NCI-H526 treated with DMSO at 0.1 percent for 48 hours (cell line): ENCODE results near the gene REXO2.
A peak's percentile ranks its signal among the peaks of the same experiment; 100 is the strongest.

Experiments
- DNase-seq: peaks from one replicate; lab custom pipeline; 2025; lab: John Stamatoyannopoulos, UW

The REXO2 gene

GRCh38 chr11:114440971-114441763, 1.9 kb downstream of the REXO2 start:
- DNase-seq: peak; percentile 91

- peak; percentile 78 for DNase-seq
These were observed 2.7 kb downstream of the REXO2 start for GRCh38 chr11:114441921-114442320.

DNA sequence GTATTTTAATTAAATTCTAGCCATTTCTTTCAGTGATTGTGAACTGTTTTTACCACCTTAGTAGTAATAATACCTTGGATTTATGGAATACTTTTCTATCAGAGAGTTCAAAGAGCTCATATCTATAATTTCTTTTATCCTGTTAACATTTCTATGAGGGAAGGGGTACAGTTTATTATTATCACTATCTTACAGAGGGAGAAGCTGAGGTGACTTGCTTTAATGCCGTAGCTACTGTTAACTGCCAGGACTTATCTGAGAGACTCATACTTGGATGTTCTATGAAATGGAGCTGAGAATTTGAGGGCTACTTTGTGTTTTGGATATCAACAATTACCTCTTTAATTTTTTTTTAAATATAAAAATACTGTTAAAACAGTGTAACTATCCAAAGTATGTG, 3.3 kb downstream of the REXO2 start:
- no peak for DNase-seq

- DNase-seq: no peak
These were observed 8.2 kb downstream of the REXO2 start for GRCh38 chr11:114447444-114447843.

- DNase-seq: no peak
These were observed 8.6 kb downstream of the REXO2 start for GRCh38 chr11:114447892-114448291.

DNA sequence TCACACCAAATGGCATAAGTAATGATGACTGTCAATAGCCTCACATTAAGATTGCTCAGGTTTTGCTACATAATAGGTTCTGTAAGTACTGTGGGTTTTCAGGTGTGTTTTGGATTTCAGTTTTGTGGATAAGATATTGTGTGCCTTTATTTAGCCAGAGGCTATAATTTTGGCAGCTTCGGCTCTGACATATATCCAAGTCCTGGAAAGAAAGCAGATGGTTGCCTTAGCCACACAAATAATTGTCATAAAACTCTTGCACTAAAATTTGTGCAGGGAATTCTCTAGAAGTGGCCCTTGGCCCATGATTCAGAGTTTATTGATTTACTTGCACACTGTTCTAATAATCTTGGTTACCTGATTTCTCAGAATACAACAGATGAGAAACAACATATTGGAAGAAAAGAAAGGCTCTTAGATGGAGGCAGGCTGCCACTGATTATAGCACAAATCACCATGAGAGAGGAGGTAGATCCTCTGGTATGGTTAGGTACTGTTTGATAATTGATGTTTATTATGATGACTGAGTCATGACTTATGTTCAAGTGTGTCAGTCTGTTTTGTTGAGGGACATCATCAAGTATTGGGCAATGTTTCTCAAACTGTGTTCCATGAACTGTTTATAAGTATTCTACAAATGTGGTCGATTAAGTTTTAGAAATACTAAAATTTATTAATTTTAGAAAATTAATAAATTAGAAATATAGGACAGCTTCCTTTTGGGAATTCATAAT, 9.6 kb downstream of the REXO2 start:
- no peak for DNase-seq

DNA sequence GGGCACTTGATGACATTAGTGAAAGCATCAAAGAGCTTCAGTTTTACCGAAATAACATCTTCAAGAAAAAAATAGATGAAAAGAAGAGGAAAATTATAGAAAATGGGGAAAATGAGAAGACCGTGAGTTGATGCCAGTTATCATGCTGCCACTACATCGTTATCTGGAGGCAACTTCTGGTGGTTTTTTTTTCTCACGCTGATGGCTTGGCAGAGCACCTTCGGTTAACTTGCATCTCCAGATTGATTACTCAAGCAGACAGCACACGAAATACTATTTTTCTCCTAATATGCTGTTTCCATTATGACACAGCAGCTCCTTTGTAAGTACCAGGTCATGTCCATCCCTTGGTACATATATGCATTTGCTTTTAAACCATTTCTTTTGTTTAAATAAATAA, 10.6 kb downstream of the REXO2 start:
- no peak for DNase-seq

DNA sequence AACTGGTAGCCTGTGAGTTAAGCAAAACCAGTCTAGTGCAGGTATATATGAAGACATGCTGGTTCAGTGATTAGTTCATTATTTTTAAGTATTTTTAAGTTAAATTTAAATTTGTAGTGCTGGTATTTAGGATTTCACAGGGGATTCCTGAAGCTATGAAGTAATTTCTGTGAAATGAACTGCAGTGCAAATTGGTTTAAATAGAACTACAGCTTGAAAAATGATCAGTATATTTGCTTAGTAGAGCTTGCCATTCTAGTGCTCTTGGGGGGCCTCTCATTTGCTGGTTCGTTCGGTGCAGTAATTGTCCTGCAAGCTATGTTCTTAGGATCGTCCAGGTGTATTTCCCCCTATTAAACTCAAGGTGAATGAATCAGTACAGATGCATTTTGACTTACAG, 13.1 kb downstream of the REXO2 start:
- no peak for DNase-seq

GRCh38 chr11:114463999-114464398, 24.7 kb downstream of the REXO2 start:
- no peak for DNase-seq

DNA sequence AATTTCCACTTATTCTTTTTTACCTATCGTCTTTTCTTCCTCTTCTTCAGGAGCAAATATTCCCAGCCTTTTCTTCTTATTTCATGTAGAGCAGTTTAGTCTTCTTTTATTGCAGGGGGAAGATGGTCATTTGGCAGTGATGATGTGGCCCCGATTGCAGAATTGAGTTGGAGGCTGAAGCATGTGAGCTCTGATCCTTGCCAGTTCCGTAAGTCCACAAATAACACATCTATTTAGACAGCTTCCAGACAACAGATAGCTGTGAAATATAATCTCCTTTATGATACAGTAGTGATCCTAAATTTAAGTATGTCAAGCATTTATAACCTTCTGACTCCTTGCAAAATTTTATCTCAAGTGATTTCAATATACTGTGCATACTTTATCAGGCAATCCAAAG, 27.5 kb downstream of the REXO2 start:
- DNase-seq: no peak

- no peak for DNase-seq
These were observed 33.4 kb downstream of the REXO2 start for GRCh38 chr11:114472661-114473060.

- DNase-seq: no peak
These were observed 38.7 kb downstream of the REXO2 start for GRCh38 chr11:114478001-114478410.

GRCh38 chr11:114478768-114479167, 39.5 kb downstream of the REXO2 start:
- DNase-seq: no peak

DNA sequence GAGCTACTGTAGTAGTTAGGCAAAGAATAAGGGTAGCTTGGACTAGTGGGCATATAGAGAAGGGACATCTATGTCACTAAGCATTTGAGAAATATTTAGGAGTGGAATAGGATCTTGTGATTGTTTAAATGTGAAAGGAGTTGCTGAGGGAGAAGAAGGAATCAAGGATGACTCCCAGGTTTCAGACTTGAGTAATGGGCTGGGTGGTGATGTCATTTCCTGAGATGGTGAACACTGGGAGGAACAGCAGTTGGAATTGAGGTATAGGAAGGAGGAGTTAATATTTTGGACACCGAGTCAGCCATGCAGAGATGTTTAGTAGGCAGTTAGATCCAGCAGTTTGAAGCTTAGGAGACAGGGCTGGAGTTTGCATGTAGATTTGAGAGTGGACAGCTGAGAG, 40.1 kb downstream of the REXO2 start:
- no peak for DNase-seq

DNA sequence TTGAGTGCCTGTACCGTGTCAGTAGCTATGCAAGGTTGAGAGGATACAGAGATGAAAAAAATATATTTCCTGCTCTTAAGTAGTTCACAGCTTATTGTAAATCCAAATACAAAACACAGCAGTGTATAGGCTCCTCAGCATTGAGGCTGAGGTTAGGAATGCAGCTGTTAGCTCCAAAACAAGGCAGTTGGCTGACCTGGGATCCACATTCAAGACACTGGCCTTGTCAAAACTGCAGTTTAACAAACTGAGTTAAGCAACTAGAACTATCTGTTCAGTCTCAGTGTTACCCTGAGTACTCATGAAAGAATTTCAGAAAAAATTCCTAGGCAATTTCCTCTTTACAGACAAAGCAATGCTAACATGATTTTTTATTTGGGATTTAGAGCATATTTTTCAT, 42.8 kb downstream of the REXO2 start:
- DNase-seq: no peak

DNA sequence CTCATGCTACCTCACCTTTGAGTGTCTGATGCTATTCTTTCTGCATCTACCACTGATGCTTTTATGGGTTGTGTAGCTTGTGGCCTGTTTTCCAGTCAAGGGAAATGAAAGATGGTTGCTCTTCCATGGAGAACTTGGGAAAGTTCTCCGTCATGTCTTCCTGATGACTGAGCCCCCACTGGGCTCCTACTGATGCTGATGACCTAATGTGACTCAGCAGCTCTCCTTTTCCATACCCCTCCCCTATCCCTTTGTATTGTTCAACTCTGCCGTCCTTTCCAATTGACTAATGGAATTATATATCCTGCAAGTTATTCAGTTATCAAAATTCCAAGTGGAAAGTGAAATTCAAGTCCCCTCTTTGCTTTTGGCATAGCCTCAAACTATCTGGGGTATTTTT, 44.7 kb downstream of the REXO2 start:
- DNase-seq: no peak

- no peak for DNase-seq
These were observed 57.6 kb downstream of the REXO2 start for GRCh38 chr11:114496915-114497314.

- DNase-seq: no peak
These were observed 60.5 kb downstream of the REXO2 start for GRCh38 chr11:114499756-114500155.
